SJCRH30 (cell line): ENCODE data around the gene DCBLD1. TPM values are rescaled to one million over a fixed set of nuclear protein-coding genes. Genes with fewer than 3 reads are reported as not detected.

Experiments
- DNase-seq, 2 experiments: peaks; one replicate each; pipeline ENCODE4 v3.0.0-alpha.2; 2015 to 2020
- H3K27ac ChIP-seq: fragments of 250-450 bp; sonication (Bioruptor Pico); 2 replicates; pipeline ENCODE4 v1.5.1; 2020; ENCODE audit warnings: mild to moderate bottlenecking, moderate library complexity
- H3K27me3 ChIP-seq: fragments of 250-450 bp; sonication (Bioruptor Pico); 2 replicates; pipeline ENCODE4 v1.5.1; 2020; ENCODE audit warnings: mild to moderate bottlenecking, moderate library complexity
- H3K36me3 ChIP-seq: fragments of 250-450 bp; sonication (Bioruptor Pico); 2 replicates; pipeline ENCODE4 v1.5.1; 2020; ENCODE audit warnings: mild to moderate bottlenecking, moderate library complexity
- H3K4me1 ChIP-seq: fragments of 250-450 bp; sonication (Bioruptor Pico); 2 replicates; pipeline ENCODE4 v1.5.1; 2020; ENCODE audit warnings: mild to moderate bottlenecking, moderate library complexity
- H3K4me3 ChIP-seq: fragments of 250-450 bp; sonication (Bioruptor Pico); 2 replicates; pipeline ENCODE4 v1.5.1; 2020; ENCODE audit warnings: mild to moderate bottlenecking, moderate library complexity
- H3K9me3 ChIP-seq: fragments of 250-450 bp; sonication (Bioruptor Pico); replicated peaks from 2 replicates; pipeline ENCODE4 v1.5.1; 2020; ENCODE audit warnings: mild to moderate bottlenecking, moderate library complexity
- total RNA-seq: library from RNA; depleted of rRNA; stranded (reverse); fragments of >200 nt; shearing (Covaris generic); gene quantifications from 2 replicates; pipeline ENCODE4 v1.2.3, GENCODE V29; 2014

DCBLD1 gene
- total RNA-seq, 1 experiment from 2014 or later: 6.8 TPM

DNA sequence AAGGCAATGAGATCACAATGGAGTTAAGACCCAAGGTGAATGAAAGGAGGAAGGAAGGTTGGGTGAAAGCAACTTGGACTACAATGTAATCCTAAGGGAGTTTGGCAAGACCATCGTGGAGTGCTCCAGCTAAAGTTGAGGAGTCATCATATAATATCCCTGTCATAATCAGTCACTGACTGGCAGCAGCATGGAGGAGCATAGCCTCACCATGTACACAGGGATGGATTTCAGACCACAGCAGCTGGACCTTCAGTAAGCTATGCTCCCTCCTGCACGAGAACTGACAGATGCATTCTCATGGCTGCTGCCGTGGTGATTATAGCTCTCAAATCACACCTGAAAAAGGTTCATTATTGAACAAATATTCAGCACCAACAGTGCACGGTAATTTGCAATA lies 76.8 kb downstream of the DCBLD1 start:
- H3K4me3 ChIP-seq: no peak overlapping the region
- H3K9me3 ChIP-seq: no peaks in the 10 kb centered on the region
- H3K27me3 ChIP-seq: no peaks in the 10 kb centered on the region
- peaks cover 30% of the 10 kb centered on the region for H3K36me3 ChIP-seq
- no peak overlapping the region for H3K27ac ChIP-seq
- DNase-seq: no peak
- peaks cover 5% of the 10 kb centered on the region; the same call in 1 of the 2 replicates for H3K4me1 ChIP-seq

DNA sequence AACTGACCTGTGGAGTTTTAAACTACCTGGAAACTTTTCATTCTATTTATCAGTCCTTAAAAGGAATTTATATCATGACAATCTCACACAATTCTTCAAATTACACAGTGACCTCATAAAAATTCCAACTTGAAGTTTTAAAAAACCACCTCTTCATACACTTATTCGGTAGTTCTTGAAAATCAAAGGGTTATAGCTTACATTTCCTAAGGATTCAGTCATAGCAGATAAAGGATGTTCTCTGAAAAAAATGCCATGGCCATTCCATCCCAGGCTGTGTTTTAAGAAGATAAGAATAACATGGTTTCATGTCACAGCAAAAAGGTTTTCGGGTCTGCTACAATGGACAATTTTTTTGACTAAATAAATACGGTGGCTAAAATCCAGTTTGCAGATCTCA lies 78.7 kb downstream of the DCBLD1 start:
- H3K27ac ChIP-seq: no peak overlapping the region
- DNase-seq: no peak
- peaks cover 42% of the 10 kb centered on the region for H3K36me3 ChIP-seq

DNA sequence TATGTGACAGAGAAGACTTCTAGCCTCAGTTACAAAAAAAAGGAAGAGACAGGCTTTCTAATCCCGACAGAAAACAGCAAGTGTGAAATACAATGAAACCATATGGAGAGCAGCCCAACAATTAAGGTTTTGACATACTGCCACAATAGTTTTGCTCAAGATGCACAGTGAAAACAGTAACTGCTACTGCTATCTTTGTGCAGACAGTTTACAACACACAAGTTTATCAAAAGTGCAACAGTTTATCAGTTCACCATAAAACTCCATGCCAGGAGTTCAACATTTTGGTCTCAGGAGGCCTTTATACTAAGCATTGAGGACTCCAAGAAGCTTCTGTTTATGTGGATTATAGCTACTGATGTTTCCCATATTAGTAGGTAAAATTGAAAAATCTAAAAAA lies 82.2 kb downstream of the DCBLD1 start:
- DNase-seq: no peak
- H3K27ac ChIP-seq: no peak overlapping the region
- no peaks in the 10 kb centered on the region for H3K9me3 ChIP-seq
- no peaks in the 10 kb centered on the region for H3K27me3 ChIP-seq
- no peaks in the 10 kb centered on the region for H3K4me1 ChIP-seq
- H3K36me3 ChIP-seq: peaks cover 67% of the 10 kb centered on the region
- no peak overlapping the region for H3K4me3 ChIP-seq

More for the DNA sequence above, 78.7 kb downstream of the DCBLD1 start:
- no peak overlapping the region for H3K4me3 ChIP-seq
- no peaks in the 10 kb centered on the region for H3K4me1 ChIP-seq
- no peaks in the 10 kb centered on the region for H3K9me3 ChIP-seq
- no peaks in the 10 kb centered on the region for H3K27me3 ChIP-seq

DNA sequence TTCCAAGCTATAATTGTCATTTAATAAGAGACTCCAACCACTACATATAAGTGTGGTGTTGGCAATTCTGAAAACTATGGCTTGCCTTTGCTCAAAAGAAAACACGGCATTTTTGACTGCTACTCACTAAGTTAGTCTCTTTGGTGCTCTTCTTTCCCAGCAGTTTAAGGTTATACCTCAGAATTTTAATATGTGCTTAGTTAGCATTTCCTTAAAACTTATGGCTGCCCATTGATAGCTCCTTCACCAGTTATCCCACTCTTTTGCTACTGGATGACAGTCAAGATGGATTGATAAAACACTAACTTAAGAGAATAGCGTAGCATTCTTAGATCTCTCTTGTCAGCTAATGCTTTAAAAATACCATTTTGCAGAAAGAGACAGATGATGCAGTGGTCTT lies 85.8 kb downstream of the DCBLD1 start:
- no peak for DNase-seq
- Histone ChIP-seq H3K36me3 (peaks cover 69% of the 10 kb centered on the region), H3K9me3 (no peaks in the 10 kb centered on the region), H3K27me3 (no peaks in the 10 kb centered on the region), H3K27ac (no peak overlapping the region), H3K4me1 (peaks cover 13% of the 10 kb centered on the region), H3K4me3 (no peak overlapping the region)

DNA sequence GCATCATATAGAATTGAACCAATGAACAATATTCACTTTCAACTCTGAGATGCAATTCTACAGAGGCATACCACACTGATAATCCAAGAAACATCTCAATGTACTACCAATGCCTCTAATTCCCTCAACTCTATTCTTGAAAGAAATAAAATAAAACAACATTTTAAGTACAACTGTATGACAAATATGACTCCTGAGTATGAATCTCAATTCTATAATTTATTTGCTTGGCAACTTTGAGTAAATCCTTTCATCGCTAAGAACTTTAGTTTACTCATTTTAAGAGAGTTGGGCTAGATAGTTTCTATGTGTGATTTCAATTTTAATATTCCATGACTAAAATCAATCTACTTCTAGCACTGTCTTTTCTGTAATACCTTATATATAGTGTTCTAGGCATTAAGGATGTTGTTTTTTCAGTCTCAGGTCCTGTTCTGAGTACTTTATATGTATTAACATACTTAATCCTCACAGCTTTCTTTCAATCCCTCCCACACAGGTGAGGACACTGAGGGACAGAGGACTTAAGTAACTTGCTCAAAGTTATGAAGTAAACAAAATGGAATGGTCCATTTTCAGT lies 86.4 kb downstream of the DCBLD1 start:
- Histone ChIP-seq H3K36me3 (peaks cover 68% of the 10 kb centered on the region), H3K9me3 (no peaks in the 10 kb centered on the region), H3K4me1 (peaks cover 20% of the 10 kb centered on the region), H3K27ac (no peak overlapping the region), H3K27me3 (no peaks in the 10 kb centered on the region), H3K4me3 (no peak overlapping the region)
- no peak for DNase-seq

DNA sequence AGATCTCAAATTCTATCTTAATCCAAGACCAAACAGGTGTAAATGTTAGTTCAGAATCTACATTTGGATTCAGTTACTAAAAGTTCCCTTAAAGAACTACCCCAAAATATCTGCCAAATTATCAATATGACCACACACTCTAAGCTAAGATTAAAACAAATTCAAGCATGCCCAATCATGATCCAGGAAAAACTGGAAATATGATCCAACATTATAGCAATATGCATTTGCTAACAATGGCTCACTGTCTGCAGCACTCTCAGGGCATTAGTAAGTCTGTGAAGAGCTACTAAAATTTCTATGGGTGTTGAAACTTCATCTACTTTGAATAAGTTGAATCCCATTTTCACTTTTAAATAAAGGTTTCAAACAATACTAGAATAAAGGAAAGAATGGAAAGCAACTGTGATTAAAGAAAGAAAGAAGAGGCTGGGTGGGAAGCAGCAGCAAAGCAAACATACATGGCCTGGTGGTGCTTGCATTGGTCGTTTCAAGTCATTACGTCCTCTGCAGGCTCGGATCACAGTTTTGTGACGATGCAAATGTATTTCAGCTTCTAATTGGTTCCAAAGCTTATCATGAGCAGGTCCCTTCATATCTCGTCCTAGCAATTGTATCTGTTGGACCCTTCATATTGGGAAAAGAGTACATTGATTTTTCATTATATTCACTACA lies 90.7 kb downstream of the DCBLD1 start:
- peak; percentile 22 to 77 for DNase-seq
- Histone ChIP-seq H3K9me3 (no peaks in the 10 kb centered on the region), H3K36me3 (peaks cover 66% of the 10 kb centered on the region), H3K27me3 (no peaks in the 10 kb centered on the region), H3K4me1 (peaks cover 20% of the 10 kb centered on the region), H3K27ac (peak overlapping the region; percentile 34), H3K4me3 (no peak overlapping the region)

DNA sequence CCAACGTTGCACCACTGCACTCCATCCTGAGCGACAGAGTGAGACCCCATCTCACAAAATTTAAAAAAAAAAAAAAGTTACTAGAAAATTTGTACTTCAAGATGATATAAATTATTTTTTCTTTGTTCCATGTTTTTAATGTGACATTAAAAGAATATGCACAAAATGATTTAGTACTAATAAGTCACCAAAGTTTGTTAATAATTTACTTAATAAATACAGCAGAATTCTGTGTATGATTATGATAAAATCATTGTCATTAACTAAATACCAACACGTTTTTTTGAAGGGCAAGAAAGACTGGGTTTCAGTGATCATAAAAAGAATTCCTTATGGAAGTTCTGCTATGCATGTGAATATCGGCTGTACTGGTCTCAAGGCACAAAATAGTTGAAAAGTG lies 91.7 kb downstream of the DCBLD1 start:
- no peak overlapping the region for H3K27ac ChIP-seq
- no peak for DNase-seq
- no peaks in the 10 kb centered on the region for H3K9me3 ChIP-seq
- H3K36me3 ChIP-seq: peaks cover 55% of the 10 kb centered on the region
- H3K4me3 ChIP-seq: no peak overlapping the region
- no peaks in the 10 kb centered on the region for H3K27me3 ChIP-seq
- H3K4me1 ChIP-seq: peaks cover 20% of the 10 kb centered on the region

DNA sequence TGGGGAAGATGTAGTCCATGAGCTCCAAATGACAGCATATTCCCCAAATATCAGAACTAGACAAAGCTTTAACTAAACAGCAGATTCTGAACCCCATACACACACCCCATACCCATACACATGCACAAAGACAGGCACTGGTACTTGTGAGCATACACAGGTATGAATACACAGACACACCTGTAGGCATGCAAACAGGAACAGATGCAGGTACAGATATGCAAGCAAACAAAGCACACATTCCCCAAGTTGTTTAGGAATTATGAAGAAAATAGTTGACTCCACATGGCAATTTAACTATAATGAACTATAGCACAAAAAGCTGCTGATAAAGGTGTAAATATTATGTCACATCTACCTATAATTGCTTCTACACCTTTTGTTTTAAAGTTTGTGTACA lies 103.2 kb downstream of the DCBLD1 start:
- no peak for DNase-seq
- H3K27ac ChIP-seq: no peak overlapping the region
- H3K4me3 ChIP-seq: no peak overlapping the region
- H3K27me3 ChIP-seq: no peaks in the 10 kb centered on the region
- no peaks in the 10 kb centered on the region for H3K4me1 ChIP-seq
- no peaks in the 10 kb centered on the region for H3K9me3 ChIP-seq
- H3K36me3 ChIP-seq: peaks cover 45% of the 10 kb centered on the region

DNA sequence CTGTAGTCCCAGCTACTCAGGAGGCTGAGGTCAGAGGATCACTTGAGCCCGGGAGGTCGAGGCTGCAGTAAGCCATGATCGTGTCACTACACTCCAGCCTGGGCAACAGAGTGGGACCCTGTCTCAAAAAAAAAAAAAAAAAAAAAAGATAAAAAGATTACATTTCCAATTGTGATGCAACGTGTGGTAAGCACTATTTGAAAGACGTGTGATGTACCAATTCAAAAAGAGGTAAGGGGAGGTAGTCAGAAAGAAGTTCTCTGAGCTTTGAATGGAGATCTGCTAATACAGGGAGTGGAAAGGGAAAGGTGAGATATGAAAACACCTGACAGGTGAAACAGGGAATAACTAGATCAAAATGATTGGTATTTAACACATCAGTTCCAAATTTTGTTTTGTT lies 108.0 kb downstream of the DCBLD1 start:
- Histone ChIP-seq H3K9me3 (no peaks in the 10 kb centered on the region), H3K36me3 (peaks cover 40% of the 10 kb centered on the region), H3K27ac (no peak overlapping the region), H3K4me1 (no peaks in the 10 kb centered on the region), H3K4me3 (no peak overlapping the region), H3K27me3 (no peaks in the 10 kb centered on the region)
- DNase-seq: no peak

DNA sequence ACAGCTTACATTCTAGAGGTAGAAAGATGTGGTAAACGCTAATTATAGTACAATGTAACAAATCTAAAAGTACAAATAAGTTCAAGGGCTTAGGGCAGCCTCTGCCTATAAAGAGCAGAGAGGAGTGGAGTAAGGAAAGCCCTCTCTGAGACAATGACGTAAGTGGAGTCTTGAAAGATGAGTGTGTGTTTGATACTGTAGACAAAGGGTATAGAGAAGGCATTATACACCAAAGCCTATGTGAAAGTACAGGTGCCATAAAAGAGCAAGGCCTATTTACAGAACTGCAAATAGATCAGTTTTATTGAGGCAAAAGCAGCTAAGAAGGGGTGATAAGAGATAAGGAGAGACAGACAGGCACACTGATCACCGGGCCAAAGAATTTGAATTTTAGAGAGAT lies 108.9 kb downstream of the DCBLD1 start:
- peaks cover 43% of the 10 kb centered on the region for H3K36me3 ChIP-seq

DNA sequence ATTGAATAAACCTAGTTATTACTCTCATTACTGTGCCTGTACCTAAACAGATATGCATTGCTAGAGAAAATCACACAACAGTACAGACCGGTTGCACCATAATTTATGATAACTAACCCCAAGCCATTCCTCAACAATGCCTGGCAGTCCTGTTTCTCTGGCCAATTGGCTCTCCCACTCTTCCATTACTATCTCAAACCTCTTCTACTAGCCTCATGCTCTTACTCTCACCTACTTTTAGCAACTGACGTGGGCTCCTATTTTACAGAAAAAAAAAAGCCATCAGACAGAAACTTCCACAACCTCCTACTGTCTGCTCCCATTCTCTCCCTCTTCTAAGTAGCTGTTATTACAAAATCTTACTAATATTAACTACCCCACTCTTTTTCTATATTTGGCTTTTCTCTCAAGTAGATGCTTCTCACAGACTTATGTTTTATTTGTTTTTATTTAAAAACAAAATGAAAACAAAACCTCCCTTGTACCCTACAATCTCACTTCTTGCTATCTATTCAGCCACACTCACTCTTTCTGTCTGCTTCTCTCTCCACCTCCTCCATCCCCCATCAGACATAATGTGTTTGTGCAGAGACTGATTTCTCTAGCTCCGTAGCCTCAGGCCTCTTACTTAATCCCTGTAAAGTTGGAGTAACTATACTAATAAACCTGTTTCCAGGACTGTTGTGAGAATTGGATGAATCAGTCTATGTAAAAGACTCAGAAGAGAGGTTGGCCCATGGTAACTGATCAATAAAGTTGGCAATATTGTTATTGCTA lies 110.7 kb downstream of the DCBLD1 start:
- Histone ChIP-seq H3K9me3 (peaks cover 3% of the 10 kb centered on the region; the same call in 1 of the 2 replicates), H3K27me3 (no peaks in the 10 kb centered on the region), H3K36me3 (peaks cover 42% of the 10 kb centered on the region), H3K4me1 (no peaks in the 10 kb centered on the region), H3K27ac (no peak overlapping the region), H3K4me3 (no peak overlapping the region)
- no peak for DNase-seq

More for the DNA sequence above, 108.9 kb downstream of the DCBLD1 start:
- no peaks in the 10 kb centered on the region for H3K9me3 ChIP-seq
- H3K4me3 ChIP-seq: no peak overlapping the region
- DNase-seq: no peak
- H3K27ac ChIP-seq: no peak overlapping the region
- no peaks in the 10 kb centered on the region for H3K4me1 ChIP-seq
- no peaks in the 10 kb centered on the region for H3K27me3 ChIP-seq

DNA sequence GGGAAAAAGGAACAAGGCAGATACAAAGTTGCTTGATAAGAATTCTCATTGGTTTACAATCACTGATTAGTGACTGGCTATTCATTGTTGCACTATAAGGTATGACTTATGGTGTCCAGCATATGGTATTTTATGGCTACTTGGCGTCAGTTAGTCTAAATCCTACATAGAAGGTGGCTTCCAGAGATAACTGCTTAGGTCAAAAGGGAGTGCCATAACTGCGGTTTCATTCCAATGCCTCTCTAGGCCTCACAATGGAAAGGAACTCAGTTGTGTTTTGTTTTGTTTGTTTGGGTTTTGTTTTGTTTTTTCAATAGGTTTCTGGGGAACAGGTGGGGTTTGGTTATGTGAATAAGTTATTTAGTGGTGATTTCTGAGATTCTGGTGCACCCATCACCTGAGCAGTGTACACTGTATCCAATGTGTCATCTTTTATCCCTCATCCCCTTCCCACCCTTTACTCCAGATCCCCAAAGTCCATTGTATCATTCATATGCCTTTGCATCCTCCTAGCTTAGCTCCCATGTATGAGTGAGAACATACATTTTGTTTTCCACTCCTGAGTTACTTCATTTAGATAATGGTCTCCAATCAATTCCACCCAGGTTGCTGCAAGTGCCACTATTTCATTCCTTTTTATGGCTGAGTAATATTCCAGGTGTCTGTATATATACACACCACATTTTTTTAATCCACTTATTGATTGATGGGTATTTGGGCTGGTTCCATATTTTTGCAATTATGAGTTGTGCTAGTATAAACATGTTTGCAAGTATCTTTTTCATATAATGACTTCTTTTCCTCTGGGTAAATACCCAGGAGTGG lies 112.8 kb downstream of the DCBLD1 start:
- no peaks in the 10 kb centered on the region for H3K27me3 ChIP-seq
- no peak overlapping the region for H3K27ac ChIP-seq
- H3K4me3 ChIP-seq: no peak overlapping the region
- DNase-seq: no peak
- H3K4me1 ChIP-seq: 0 out of 2 replicates have a peak, but pooled peaks cover 3% of the 10 kb centered on the region
- peaks cover 28% of the 10 kb centered on the region for H3K36me3 ChIP-seq
- H3K9me3 ChIP-seq: peaks cover 3% of the 10 kb centered on the region; the same call in 1 of the 2 replicates

DNA sequence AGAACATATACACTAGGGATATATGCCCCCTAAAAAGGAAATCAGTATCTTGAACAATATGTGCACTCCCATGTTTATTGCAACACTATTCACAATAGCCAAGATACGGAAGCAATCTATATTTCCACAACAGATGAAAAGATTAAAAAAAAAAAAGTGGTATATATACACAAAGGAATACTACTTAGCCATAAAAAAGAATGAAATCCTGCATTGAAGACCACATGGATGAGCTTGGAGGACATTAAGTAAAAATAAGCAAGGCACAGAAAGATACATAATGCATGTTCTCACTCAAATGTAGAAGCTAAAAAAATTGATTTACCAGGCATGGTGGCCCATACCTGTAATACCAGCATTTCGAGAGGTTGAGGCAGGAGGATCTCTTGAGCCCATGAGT lies 115.3 kb downstream of the DCBLD1 start:
- Histone ChIP-seq H3K27me3 (no peaks in the 10 kb centered on the region), H3K36me3 (peaks cover 23% of the 10 kb centered on the region), H3K9me3 (peaks cover 3% of the 10 kb centered on the region; the same call in 1 of the 2 replicates), H3K4me3 (no peak overlapping the region), H3K4me1 (0 out of 2 replicates have a peak, but pooled peaks cover 3% of the 10 kb centered on the region), H3K27ac (no peak overlapping the region)
- no peak for DNase-seq
